Cortex of kidney (tissue), 1 donor: ENCODE results near the gene ESRRG.

ENCODE experiments used
- DNase-seq: peaks from one replicate; lab custom pipeline; 2025; lab: John Stamatoyannopoulos, UW

ESRRG gene

GRCh38 chr1:216627252-216627651, 96.0 kb downstream of the ESRRG start:
- DNase-seq = no peak

- no peak for DNase-seq
These were observed 96.7 kb downstream of the ESRRG start for GRCh38 chr1:216626394-216627067.

- DNase-seq = no peak
These were observed 101.7 kb downstream of the ESRRG start for GRCh38 chr1:216621536-216621935.

GRCh38 chr1:216617081-216617875, 106.0 kb downstream of the ESRRG start:
- no peak for DNase-seq

GRCh38 chr1:216616425-216616824, 106.8 kb downstream of the ESRRG start:
- DNase-seq = no peak

- DNase-seq = no peak
These were observed 109.0 kb downstream of the ESRRG start for GRCh38 chr1:216614011-216614934.

GRCh38 chr1:216612291-216612690, 110.9 kb downstream of the ESRRG start:
- DNase-seq = no peak

GRCh38 chr1:216607067-216607697, 116.0 kb downstream of the ESRRG start:
- no peak for DNase-seq

GRCh38 chr1:216606047-216606637, 117.1 kb downstream of the ESRRG start:
- DNase-seq = no peak

GRCh38 chr1:216604771-216605170, 118.5 kb downstream of the ESRRG start:
- DNase-seq = no peak

GRCh38 chr1:216600730-216601609, 122.3 kb downstream of the ESRRG start:
- DNase-seq = no peak

- DNase-seq = no peak
These were observed 123.4 kb downstream of the ESRRG start for GRCh38 chr1:216599851-216600250.

GRCh38 chr1:216598448-216598847, 124.8 kb downstream of the ESRRG start:
- no peak for DNase-seq

- no peak for DNase-seq
These were observed 126.9 kb downstream of the ESRRG start for GRCh38 chr1:216596281-216596862.

GRCh38 chr1:216587715-216588114, 135.5 kb downstream of the ESRRG start:
- DNase-seq = no peak

GRCh38 chr1:216582151-216582550, 141.1 kb downstream of the ESRRG start:
- no peak for DNase-seq

- DNase-seq = no peak
These were observed 142.6 kb downstream of the ESRRG start for GRCh38 chr1:216580538-216581057.

- no peak for DNase-seq
These were observed 146.8 kb downstream of the ESRRG start for GRCh38 chr1:216576234-216576937.

- DNase-seq = no peak
These were observed 156.5 kb downstream of the ESRRG start for GRCh38 chr1:216566641-216567205.
